Measurements from ENCODE around the gene ADORA2B.
"Not testable (repeated sequence)": the region's sequence is repeated elsewhere in the genome, so short reads cannot be mapped to it uniquely, and the experiment has no call there.

ADORA2B gene

DNA sequence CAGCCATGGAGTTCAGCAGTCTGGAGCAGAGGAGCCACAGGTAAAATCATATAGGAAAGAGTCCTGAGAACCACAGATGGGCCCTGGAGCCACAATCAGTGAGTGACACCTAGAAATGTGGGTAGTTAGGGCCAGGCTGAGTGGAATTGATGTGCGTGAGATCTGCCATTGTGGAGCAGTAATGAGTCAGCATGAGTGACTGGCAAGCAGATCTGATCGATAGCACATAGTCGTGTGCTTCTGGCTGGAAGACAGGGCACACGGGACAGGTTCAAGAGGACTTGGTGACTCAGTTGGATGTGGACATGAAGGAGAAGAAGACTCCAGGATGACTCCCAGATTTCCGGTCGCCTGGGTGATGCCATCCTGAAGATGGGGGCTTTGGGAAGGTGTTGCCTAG, 12.3 kb downstream of the ADORA2B start:
- FAIRE-seq, result no peak

GRCh38 chr17:15957608-15958307, 12.8 kb downstream of the ADORA2B start:
- no peak for FAIRE-seq

DNA sequence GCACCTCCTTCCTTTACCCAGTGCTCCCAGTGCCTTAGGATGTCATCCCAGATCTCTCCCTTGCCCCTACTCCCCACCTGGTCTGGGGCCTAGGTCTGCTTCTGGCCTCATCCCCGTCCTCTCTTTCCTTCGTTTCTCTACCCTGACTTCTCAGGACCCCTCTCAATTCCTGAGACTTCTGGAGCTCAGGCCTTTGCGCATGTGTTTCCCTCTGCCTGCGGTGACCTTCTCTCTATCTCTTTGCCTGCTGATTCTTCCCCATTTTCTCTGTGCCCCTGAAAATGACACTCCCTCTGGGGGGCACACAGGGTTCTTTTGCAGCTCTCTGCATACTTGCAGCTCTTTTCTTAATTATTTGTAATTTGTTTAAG, 13.5 kb downstream of the ADORA2B start:
- no peak for FAIRE-seq

DNA sequence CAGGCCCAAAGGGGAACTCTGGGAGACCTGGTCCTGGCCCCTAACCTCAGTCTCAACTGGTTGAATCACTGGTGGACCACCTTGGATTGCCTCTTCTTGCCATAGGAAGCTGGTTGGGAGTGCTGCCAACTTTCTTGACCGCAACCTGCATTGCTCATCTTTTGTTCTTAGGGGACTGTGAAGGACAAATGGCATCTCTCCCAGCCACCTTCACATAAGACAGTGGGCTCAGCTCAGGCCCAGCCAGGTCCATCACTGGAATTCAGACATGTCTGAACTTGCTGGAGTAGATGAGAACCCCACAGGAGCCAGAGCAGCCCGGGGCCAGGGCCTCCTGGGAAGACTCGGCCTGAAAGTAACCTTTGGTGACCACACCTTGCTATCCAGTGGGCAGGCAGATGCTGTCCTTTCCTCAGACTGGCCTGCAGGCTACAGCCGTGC, 18.8 kb downstream of the ADORA2B start:
- FAIRE-seq, result no peak

- no peak for FAIRE-seq
Observed at GRCh38 chr17:15965528-15965927, 20.6 kb downstream of the ADORA2B start.

- FAIRE-seq, result no peak
Observed at GRCh38 chr17:15966183-15966878, 21.4 kb downstream of the ADORA2B start.

DNA sequence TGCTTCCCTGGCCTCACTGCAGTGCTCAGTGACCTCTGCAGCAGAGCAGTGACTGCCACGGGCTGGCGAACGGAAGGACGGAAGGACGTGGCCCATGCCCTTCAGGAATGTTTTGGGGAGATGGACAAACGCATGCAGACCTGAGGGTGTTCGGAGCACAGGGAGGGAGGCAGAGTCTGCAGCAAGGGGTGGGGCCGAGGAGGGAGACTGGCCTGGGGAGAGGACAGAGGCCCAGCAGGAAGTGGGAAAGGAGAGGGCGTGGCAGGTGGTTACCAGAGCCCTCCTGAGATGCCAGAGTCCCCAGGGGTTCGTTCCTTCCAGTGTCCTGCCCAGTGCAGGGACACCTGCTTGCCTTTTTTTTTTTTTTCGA, 21.9 kb downstream of the ADORA2B start:
- FAIRE-seq, result no peak

DNA sequence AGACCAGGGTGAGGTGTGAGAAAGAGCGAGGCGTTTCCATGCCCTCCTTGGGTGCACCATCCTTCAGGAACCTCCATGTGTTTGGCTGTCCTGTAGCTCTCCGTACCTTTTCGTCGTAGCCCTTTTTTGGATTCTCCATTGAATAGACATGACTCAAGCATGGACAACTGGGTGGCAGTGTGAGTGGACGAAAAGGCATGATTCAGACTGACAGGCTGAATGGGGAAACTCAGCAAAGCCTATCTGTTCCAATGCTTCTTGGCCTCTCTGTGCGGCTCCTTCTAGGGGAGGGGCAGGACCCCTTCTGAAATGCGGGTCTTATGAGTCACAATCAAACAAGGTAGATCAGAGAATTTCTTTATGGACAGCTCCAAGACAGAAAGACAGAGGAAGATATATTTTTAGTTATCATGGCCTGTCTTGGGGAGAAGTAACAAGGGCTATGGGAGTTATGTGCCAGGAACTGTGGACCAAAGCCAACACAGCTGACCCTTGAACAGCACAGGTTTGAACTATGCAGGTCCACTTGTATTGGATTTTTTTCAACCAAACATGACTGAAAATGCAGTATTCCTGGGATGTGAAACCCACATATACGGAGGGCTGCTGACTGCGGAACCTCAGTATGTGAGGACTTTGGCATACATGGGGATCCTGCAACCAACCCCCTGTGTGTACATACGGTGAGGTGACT, 22.9 kb downstream of the ADORA2B start:
- no peak for FAIRE-seq

- no peak for FAIRE-seq
Observed at GRCh38 chr17:15969463-15969862, 24.5 kb downstream of the ADORA2B start.

- FAIRE-seq, result no peak
Observed at GRCh38 chr17:15970500-15970899, 25.6 kb downstream of the ADORA2B start.

DNA sequence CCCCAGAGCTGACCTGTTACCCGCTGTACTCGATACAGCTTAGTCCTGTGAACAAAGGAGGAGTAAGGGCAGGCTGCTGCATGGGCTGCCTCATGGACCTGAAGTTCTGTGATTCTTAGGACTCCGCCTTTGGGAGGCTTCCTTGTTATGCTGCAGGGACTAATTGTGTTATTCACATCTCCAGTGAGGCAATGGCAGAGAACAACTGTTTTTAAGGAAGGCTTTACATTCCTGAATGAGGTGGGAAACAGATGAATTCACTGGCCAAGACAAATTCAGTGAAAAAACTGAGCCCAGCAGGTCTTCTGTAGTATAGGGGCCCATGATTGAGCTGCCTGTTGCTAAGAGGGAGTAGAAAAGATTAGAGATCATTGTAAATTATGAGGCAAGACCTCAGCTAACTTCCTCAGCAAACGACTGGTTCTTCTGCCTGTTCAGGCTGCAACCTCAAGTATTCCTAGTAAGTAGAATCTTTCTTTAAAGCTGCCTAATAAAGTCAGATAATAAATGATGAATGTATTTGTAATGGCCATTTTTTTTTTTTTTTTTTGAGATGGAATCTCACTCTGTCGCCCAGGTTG, 26.3 kb downstream of the ADORA2B start:
- FAIRE-seq, result no peak

- FAIRE-seq, result no peak
Observed at GRCh38 chr17:15971882-15972281, 27.0 kb downstream of the ADORA2B start.

DNA sequence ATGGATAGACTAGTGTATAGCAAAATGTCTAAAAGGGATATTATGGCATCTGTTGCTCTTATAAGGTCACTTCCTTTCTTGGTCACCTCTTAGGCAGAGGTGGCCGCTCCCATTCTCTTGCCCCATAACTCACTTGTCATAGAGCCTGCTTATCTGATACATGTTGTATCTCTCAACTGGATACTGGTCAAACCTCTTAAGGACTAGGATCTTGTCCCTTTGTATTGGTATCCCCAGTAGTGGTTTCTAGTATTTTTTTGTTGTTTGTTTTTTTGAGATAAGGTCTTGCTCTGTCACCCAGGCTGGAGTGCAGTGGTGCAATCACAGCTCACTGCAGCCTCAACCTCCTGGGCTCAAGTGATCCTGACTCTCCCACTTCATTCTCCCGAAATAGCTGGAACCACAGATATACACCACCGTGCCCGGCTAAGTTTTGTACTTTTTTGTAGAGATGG, 27.6 kb downstream of the ADORA2B start:
- FAIRE-seq, result no peak

GRCh38 chr17:15973016-15973415, 28.1 kb downstream of the ADORA2B start:
- no peak for FAIRE-seq

- FAIRE-seq, result no peak
Observed at GRCh38 chr17:15973834-15974233, 28.9 kb downstream of the ADORA2B start.

DNA sequence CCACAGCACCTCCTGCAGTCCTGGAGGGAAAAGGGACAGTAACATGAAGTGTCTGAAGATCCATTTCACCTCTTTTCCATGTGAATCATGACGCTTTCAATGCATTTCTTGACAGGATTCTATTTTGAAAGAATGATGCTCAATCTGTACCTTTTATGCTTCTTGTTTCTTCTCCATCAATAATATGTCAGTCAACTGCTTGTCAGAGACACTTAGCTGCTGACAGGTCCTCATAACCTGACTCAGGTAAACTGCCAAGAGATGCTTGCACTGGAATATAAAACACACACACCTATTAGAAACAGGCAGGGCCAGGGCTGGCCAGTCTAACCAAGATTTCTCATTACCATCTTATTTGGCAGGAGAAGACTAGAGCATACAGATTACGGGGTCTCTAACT, 33.0 kb downstream of the ADORA2B start:
- no peak for FAIRE-seq

DNA sequence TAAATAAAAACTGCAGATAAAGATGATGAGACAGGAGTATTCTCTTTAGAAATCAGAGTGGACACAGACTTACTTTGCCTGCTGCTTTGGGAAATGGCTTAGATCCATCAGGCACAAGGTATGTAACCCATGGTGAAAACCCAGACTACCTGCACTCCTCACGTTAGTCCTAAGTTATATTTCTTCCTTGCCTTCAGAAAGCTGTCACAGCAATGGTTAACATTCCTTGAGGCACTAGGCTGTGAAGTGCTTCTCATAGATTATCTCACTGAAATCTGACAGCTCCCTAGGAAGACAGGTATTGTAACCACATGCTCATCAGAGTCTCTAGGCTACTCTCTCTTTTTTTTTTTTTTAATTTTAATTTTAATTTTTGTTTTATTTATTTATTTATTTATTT, 33.7 kb downstream of the ADORA2B start:
- FAIRE-seq, result no peak

GRCh38 chr17:15979013-15979412, 34.1 kb downstream of the ADORA2B start:
- FAIRE-seq, result not testable (repeated sequence)

- no peak for FAIRE-seq
Observed at GRCh38 chr17:15981208-15981607, 36.3 kb downstream of the ADORA2B start.

DNA sequence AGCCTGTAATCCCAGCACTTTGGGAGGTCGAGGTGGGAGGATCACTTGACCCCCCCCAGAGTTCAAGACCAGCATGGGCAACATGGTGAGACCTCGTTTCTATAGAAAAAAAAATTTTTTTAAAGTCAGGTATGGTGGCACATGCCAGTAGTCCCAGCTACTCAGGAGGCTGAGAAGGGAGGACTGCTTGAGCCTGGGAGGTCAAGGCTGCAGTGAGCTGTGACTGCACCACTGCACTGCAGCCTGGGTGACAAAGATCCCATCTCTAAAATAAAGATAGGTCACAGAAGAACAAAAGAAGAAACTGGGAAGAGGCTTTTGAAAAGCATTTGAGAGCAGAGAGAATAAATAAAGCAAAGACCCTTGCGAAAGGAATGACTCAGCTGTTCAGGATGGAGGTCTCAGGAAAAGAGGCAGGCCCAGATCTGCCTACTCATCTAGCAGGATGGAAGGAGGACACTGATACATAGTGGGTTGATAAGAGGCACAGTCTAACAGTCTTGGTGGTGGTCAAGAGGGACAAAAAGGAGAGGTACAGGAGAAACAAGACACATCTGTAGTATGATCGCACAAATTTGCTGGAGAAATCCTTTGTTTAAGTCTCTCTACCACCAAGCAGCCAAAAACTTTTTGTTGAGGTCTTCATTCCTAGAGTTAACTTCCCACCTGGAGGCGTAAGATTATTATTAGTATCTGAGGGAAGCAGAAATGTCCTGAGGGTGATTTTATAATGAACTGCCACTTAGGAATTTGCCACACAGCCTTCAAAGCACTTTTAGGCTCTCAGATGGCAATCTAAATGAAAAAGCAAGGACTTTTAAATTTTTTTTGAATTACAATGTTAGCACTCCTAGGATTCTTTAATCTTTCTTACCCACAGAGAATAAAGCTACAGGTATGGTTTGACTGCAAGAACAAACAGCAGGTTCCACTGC, 37.0 kb downstream of the ADORA2B start:
- FAIRE-seq, result no peak

DNA sequence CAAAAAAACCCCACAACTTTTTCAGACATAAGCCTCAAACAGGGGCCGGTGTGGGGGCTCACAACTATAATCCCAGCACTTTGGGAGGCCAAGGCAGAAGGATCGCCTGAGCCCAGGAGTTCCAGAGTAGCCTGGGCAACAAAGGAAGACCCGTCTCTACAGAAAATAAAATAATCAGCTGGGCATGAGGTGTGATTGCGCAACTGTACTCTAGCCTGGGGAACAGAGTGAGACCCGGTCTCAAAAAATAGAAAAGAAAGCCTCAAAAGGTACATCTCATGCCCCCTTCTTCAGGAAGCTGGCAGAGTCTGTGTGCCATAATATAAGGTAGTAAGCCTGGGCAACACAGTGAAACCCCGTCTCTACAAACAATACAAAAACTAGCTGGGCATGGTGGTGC, 51.4 kb downstream of the ADORA2B start:
- no peak for FAIRE-seq

- no peak for FAIRE-seq
Observed at GRCh38 chr17:15998031-15998562, 53.2 kb downstream of the ADORA2B start.

All from G401.6 (cell line).